ENCODE measurements around the gene UBQLN4. TPM values are rescaled to one million over a fixed set of nuclear protein-coding genes. Genes with fewer than 3 reads are reported as not detected.

UBQLN4 gene
- total RNA-seq, 1 donor from 2014 or later = 29.9 TPM

DNA sequence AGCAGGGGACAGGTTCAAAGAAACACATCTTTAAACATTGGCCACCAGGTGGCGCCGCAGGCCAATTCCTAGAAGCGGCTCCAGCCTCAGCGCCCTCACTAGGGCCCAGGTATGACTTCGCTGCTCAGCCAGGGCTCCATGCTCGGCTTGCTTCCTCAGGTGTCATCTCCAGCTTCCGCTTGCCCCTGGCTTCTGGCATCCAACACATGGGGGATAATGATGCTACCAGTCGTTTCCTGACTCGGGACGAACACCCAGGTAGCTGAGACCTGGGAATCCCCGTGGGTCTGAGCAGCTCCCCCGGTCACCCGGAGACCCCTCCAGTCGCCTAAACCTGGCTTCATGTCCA, 37.2 kb upstream of the UBQLN4 start:
- DNase-seq = peak; percentile 82
- no peaks in the 10 kb centered on the region for H3K9me3 ChIP-seq (replicated peaks)
- no peak overlapping the region for H3K27ac ChIP-seq (replicated peaks)
- H3K4me3 ChIP-seq = no peak overlapping the region
- TF ChIP-seq CTCF (IDR thresholded peaks at IDR 0.05; ENCODE audit: borderline replicate concordance) = peak; percentile 87
- H3K36me3 ChIP-seq = no peaks in the 10 kb centered on the region
- peaks cover 24% of the 10 kb centered on the region for H3K4me1 ChIP-seq
- no peaks in the 10 kb centered on the region for H3K27me3 ChIP-seq (ENCODE audit: low read depth)
- intact Hi-C loops (cut with micrococcal nuclease) = loop anchor here (5.0 kb wide), 1 partner anchor 136 kb away; no protein-coding TSS in a partner anchor

- H3K9me3 ChIP-seq (replicated peaks) = no peaks in the 10 kb centered on the region
- H3K4me1 ChIP-seq = peaks cover 23% of the 10 kb centered on the region
- intact Hi-C loops (cut with micrococcal nuclease) = loop anchor here (5.0 kb wide), 1 partner anchor 137 kb away; no protein-coding TSS in a partner anchor
- no peak overlapping the region for H3K4me3 ChIP-seq
- DNase-seq = no peak
- no peaks in the 10 kb centered on the region for H3K27me3 ChIP-seq (ENCODE audit: low read depth)
- H3K27ac ChIP-seq (replicated peaks) = no peak overlapping the region
- no peaks in the 10 kb centered on the region for H3K36me3 ChIP-seq
- TF ChIP-seq CTCF (IDR thresholded peaks at IDR 0.05; ENCODE audit: borderline replicate concordance) = no peak
These were observed 36.7 kb upstream of the UBQLN4 start for GRCh38 chr1:156090138-156090839.

GRCh38 chr1:156089704-156090103, 36.1 kb upstream of the UBQLN4 start:
- Histone ChIP-seq H3K9me3 (replicated peaks) (no peaks in the 10 kb centered on the region), H3K27ac (replicated peaks) (no peak overlapping the region), H3K4me3 (no peak overlapping the region), H3K27me3 (ENCODE audit: low read depth) (no peaks in the 10 kb centered on the region), H3K36me3 (no peaks in the 10 kb centered on the region), H3K4me1 (peaks cover 23% of the 10 kb centered on the region)
- intact Hi-C loops (cut with micrococcal nuclease) = loop anchor here (5.0 kb wide), 1 partner anchor 138 kb away; no protein-coding TSS in a partner anchor
- DNase-seq = no peak
- TF ChIP-seq CTCF (IDR thresholded peaks at IDR 0.05; ENCODE audit: borderline replicate concordance) = no peak

- peak; percentile 50 for DNase-seq
- H3K27me3 ChIP-seq (ENCODE audit: low read depth) = no peaks in the 10 kb centered on the region
- H3K4me3 ChIP-seq = no peak overlapping the region
- intact Hi-C loops (cut with micrococcal nuclease) = no loop called here
- no peak for TF ChIP-seq CTCF (IDR thresholded peaks at IDR 0.05; ENCODE audit: borderline replicate concordance)
- peak overlapping the region; percentile 45 for H3K27ac ChIP-seq (replicated peaks)
- no peaks in the 10 kb centered on the region for H3K9me3 ChIP-seq (replicated peaks)
- peaks cover 50% of the 10 kb centered on the region for H3K4me1 ChIP-seq
- H3K36me3 ChIP-seq = no peaks in the 10 kb centered on the region
These were observed 32.7 kb upstream of the UBQLN4 start for GRCh38 chr1:156086256-156086662.

DNA sequence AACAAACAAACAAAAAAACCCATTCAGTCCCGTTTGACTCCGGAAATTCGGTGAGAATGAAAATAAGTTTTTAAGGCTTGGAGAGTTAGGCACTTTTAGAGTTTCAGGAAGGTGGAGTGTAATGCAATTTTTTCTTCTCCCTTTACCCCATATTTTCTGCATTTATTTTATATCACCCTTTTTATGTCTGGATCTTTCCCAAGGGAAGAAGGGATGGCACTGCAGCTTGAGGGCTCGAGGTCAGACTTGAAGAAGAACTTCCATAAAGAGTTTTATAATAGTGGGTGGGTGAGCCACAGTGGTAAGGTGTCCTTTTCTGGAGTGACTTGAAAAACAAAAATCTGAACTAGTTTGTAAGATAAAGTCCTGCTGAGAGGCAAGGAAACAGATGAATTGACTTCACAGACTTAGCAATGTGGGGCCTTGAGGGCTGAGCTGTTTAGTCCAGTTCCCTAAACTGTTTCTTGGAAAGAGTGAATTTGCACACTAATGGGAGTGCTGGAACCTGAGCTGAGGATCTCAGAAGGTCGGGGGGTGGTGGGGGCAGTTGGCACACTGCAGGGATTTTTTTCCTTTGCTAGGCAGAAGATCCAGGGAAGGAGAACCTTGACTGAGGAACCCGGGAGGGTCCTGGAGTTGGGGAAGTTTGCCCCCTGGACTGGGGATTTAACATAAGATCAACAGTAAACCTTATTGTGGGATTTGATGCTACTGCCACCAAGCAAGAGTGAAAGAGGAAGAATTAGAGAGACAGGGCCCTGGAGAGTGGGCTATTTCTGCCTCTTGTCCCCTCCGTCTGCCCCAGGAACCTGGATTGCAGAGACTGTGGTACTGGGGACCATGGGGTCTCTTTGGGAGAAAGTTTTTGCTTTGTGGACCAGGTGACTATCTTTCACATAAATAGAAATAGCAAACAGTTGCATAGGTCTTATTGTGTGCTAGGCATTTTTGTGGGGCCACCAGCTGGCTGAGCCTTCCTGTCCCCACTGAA, 30.5 kb upstream of the UBQLN4 start:
- no peaks in the 10 kb centered on the region for H3K27me3 ChIP-seq (ENCODE audit: low read depth)
- peaks cover 43% of the 10 kb centered on the region for H3K4me1 ChIP-seq
- no peaks in the 10 kb centered on the region for H3K9me3 ChIP-seq (replicated peaks)
- H3K4me3 ChIP-seq = no peak overlapping the region
- no peak for TF ChIP-seq CTCF (IDR thresholded peaks at IDR 0.05; ENCODE audit: borderline replicate concordance)
- DNase-seq = no peak
- no peak overlapping the region for H3K27ac ChIP-seq (replicated peaks)
- H3K36me3 ChIP-seq = no peaks in the 10 kb centered on the region
- intact Hi-C loops (cut with micrococcal nuclease) = no loop called here
